Thyroid gland (tissue), 4 donors: Measurements from ENCODE around the gene HIVEP1. TPM values are rescaled to one million over a fixed set of nuclear protein-coding genes. Genes with fewer than 3 reads are reported as not detected.

Experiments used
- DNase-seq, 2 donors: peaks; one replicate each; pipeline ENCODE4 v3.0.0-alpha.2; 2019
- H3K27ac ChIP-seq, 3 donors: fragments of 200-600 bp; sonication (generic); 1 replicate in 2 of 3; 2 replicates in 1 of 3; pipeline ENCODE4 v1.5.1; 2016 to 2019; ENCODE audit warnings: mild to moderate bottlenecking in 1 of 3, moderate library complexity in 1 of 3
- H3K27me3 ChIP-seq: fragments of 200-600 bp; sonication (generic); one replicate; pipeline ENCODE4 v1.5.1; 2019
- H3K36me3 ChIP-seq, 2 donors: fragments of 200-600 bp; sonication (generic); one replicate each; pipeline ENCODE4 v1.5.1; 2016 to 2019
- H3K4me1 ChIP-seq, 2 donors: fragments of 200-600 bp; sonication (generic); one replicate each; pipeline ENCODE4 v1.5.1; 2017 to 2019
- H3K4me3 ChIP-seq, 3 donors: fragments of 200-600 bp; sonication (generic); replicated peaks in 1 of 3; 1 replicate in 2 of 3; 2 replicates in 1 of 3; pipeline ENCODE4 v1.5.1; 2016; ENCODE audit warnings: mild to moderate bottlenecking in 1 of 3
- H3K9me3 ChIP-seq: fragments of 200-600 bp; sonication (generic); one replicate; pipeline ENCODE4 v1.5.1; 2017
- POLR2A ChIP-seq, 2 donors: fragments of 450-650 bp; IDR thresholded peaks; one replicate each; pipeline ENCODE4 v1.6.1; 2017; ENCODE audit warnings: antibody characterized with exemption in 2 of 2, mild to moderate bottlenecking in 2 of 2, moderate library complexity in 1 of 2
- WGBS, 2 donors: methylation state at CpG; one replicate each; pipeline ENCODE4 v1.1.5; 2017; 5-methylcytosine and 5-hydroxymethylcytosine counted together
- intact Hi-C: fragments of 100-400 bp; cut with DNase I; formaldehyde crosslinking; loops from one replicate; pipeline ENCODE4 v1.15.1; 2023
- total RNA-seq, 4 donors: library from RNA; depleted of rRNA; stranded (reverse); fragments of >200 nt; gene quantifications; one replicate each; pipeline ENCODE4 v1.2.3, GENCODE V29; 2016
- TF ChIP-seq, protein P1 (sequence below), 6 experiments: fragments of 200-600 bp in 3 of 6; fragments of 450-650 bp in 3 of 6; sonication (generic) in 3 of 6; IDR thresholded peaks; one replicate each; pipeline ENCODE4 v1.5.1; 2016 to 2019; ENCODE audit warnings: antibody characterized with exemption in 6 of 6, mild to moderate bottlenecking in 2 of 6, inconsistent platforms in 1 of 6, moderate library complexity in 1 of 6

Gene HIVEP1
- total RNA-seq, 4 donors from 2014 or later = 17.4 to 35.1 (median 29.0) TPM

- Histone ChIP-seq H3K4me1 (peaks cover 0 to 6% of the 10 kb centered on the region in 2 donors), H3K27me3 (no peaks in the 10 kb centered on the region), H3K4me3 (no peak overlapping the region), H3K36me3 (no peaks in the 10 kb centered on the region), H3K9me3 (no peaks in the 10 kb centered on the region), H3K27ac (no peak overlapping the region)
- TF ChIP-seq POLR2A (IDR thresholded peaks at IDR 0.05) = no peak
- TF ChIP-seq, protein P1, sequence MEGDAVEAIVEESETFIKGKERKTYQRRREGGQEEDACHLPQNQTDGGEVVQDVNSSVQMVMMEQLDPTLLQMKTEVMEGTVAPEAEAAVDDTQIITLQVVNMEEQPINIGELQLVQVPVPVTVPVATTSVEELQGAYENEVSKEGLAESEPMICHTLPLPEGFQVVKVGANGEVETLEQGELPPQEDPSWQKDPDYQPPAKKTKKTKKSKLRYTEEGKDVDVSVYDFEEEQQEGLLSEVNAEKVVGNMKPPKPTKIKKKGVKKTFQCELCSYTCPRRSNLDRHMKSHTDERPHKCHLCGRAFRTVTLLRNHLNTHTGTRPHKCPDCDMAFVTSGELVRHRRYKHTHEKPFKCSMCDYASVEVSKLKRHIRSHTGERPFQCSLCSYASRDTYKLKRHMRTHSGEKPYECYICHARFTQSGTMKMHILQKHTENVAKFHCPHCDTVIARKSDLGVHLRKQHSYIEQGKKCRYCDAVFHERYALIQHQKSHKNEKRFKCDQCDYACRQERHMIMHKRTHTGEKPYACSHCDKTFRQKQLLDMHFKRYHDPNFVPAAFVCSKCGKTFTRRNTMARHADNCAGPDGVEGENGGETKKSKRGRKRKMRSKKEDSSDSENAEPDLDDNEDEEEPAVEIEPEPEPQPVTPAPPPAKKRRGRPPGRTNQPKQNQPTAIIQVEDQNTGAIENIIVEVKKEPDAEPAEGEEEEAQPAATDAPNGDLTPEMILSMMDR (IDR thresholded peaks at IDR 0.05) = no peak
- WGBS, 2 donors = 67 to 73% methylated on average over 3 of the region's 3 CpGs
- DNase-seq = no peak
- intact Hi-C loops = no loop called here
Measured at GRCh38 chr6:12178521-12178920, 166.4 kb downstream of the HIVEP1 start.

DNA sequence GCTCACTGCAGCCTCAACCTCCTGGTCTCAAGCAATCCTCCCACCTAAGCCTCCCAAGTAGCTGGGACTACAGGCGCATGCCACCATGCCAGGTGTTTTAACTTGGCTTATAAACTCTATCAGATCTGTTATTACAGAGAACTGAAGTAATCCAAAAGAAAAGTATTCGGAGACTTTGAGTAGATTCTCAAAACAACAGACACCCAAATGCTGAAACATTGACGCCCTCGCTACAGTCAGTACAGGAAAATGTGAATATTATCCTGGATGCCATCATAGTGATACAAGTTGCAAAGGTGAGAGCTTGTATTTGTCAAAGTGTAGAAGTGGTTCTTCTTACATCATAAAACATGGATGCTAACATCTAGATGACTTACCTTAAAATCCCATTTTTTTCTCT, 169.4 kb downstream of the HIVEP1 start:
- Histone ChIP-seq H3K27ac (no peak overlapping the region), H3K36me3 (no peaks in the 10 kb centered on the region), H3K9me3 (no peaks in the 10 kb centered on the region), H3K4me1 (no peaks in the 10 kb centered on the region), H3K27me3 (no peaks in the 10 kb centered on the region), H3K4me3 (no peak overlapping the region)
- intact Hi-C loops = no loop called here
- no peak for DNase-seq
- 94 to 99% methylated on average over 4 of the region's 4 CpGs for WGBS, 2 donors
- TF ChIP-seq POLR2A (IDR thresholded peaks at IDR 0.05) = no peak
- TF ChIP-seq, protein P1 (IDR thresholded peaks at IDR 0.05) = no peak

DNA sequence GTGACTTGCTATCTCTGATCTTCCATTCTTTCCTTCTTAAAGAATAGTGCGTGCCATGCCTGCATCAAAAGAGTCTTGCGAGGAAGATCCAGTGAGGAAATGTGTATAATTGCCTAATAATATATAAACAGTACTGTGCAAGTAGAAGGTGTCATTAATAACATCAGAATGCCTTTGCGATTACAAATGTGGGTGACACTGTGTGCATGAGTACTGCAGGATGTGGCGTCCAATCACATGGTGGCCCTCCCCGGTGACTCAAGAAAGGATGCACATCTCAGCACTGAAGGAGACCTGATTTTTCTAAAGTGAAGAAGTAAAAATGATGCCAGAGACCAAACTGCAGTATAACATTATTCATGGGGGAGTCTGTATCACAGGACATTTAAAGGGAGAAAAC, 170.6 kb downstream of the HIVEP1 start:
- DNase-seq = no peak
- TF ChIP-seq, protein P1 (IDR thresholded peaks at IDR 0.05) = no peak
- no peak for TF ChIP-seq POLR2A (IDR thresholded peaks at IDR 0.05)
- Histone ChIP-seq H3K9me3 (no peaks in the 10 kb centered on the region), H3K27me3 (no peaks in the 10 kb centered on the region), H3K36me3 (no peaks in the 10 kb centered on the region), H3K4me3 (no peak overlapping the region), H3K4me1 (no peaks in the 10 kb centered on the region), H3K27ac (no peak overlapping the region)
- WGBS, 2 donors = 91 to 96% methylated on average over 5 of the region's 5 CpGs
- intact Hi-C loops = no loop called here

DNA sequence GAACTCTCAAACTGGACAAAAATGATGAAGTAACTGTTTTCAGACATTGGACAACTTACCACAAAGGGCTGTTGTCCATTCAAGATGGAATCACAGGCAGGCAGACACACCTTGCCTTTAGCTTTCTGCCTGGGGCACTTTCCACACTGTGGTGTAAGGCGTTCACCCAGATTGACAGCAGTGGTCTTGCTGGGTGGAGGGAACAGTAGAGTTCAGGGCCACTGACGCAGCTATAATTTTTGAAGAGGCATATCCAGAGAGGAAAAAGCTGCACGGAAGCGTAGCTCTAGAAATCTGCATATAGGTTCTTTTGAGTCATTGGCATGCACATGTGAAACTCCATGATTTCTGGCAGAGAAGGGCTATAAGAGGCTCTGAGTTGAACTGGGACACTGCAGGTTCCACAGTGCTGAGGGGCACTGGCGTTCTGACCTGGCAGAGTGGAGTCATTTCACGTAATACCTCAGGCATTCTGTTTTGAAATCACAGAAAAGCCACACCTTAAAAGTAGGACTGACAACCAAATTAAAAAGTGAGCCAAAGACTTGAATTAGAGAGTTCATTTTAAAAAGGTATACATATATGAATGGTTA, 173.1 kb downstream of the HIVEP1 start:
- WGBS, 2 donors = 92 to 96% methylated on average over 6 of the region's 6 CpGs

DNA sequence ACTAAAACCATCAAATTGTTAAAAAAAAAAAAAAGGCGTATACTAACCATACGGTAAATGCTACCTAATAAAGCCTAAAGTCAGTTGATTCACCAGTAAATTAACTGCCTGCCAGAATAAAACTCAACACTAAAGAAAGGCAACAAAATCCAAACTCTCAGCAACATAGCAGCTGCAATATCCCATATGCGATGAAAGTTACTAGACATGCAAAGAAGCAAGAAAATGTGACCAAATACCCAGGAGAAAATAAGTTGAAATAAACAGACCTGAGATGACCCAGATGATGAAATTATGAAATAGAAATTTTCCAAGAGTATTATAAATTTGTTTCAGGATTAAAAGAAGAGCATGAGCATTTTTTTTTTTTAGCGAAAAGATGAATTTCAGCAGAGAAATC, 174.4 kb downstream of the HIVEP1 start:
- 69 to 91% methylated on average over 3 to 4 of the region's 4 CpGs for WGBS, 2 donors
- no peaks in the 10 kb centered on the region for H3K27me3 ChIP-seq
- no peaks in the 10 kb centered on the region for H3K36me3 ChIP-seq
- no peak overlapping the region for H3K27ac ChIP-seq
- TF ChIP-seq, protein P1 (IDR thresholded peaks at IDR 0.05) = no peak
- TF ChIP-seq POLR2A (IDR thresholded peaks at IDR 0.05) = no peak
- DNase-seq = no peak
- no peaks in the 10 kb centered on the region for H3K9me3 ChIP-seq
- intact Hi-C loops = no loop called here
- H3K4me1 ChIP-seq = no peaks in the 10 kb centered on the region
- no peak overlapping the region for H3K4me3 ChIP-seq

More for the DNA sequence above, 173.1 kb downstream of the HIVEP1 start:
- intact Hi-C loops = no loop called here
- no peaks in the 10 kb centered on the region for H3K9me3 ChIP-seq
- TF ChIP-seq, protein P1 (IDR thresholded peaks at IDR 0.05) = no peak
- no peak for TF ChIP-seq POLR2A (IDR thresholded peaks at IDR 0.05)
- no peaks in the 10 kb centered on the region for H3K27me3 ChIP-seq
- DNase-seq = no peak
- H3K36me3 ChIP-seq = no peaks in the 10 kb centered on the region
- no peaks in the 10 kb centered on the region for H3K4me1 ChIP-seq
- H3K4me3 ChIP-seq = no peak overlapping the region
- H3K27ac ChIP-seq = no peak overlapping the region
